Kidney (tissue), 14 donors: Measurements from ENCODE around the gene ABCA12. TPM values are rescaled to one million over a fixed set of nuclear protein-coding genes. Genes with fewer than 3 reads are reported as not detected.

Experiments
- DNase-seq, 5 donors: peaks; one replicate each; pipeline ENCODE4 v3.0.0-alpha.2; 2013 to 2020
- FAIRE-seq: peaks from 2 replicates; lab custom pipeline; 2012; peaks lifted over from hg19 to GRCh38; lab: Jason Lieb, UNC
- H3K27ac ChIP-seq, 2 donors: one replicate each; pipeline ENCODE4 v1.7.0; 2013; ENCODE audit warnings: low read depth in 2 of 2, low read length in 2 of 2, inconsistent platforms in 1 of 2
- H3K27me3 ChIP-seq: one replicate; pipeline ENCODE4 v1.7.1; 2013; ENCODE audit warnings: low read length, inconsistent platforms; ENCODE audit not compliant: control insufficient read depth, insufficient read depth
- H3K36me3 ChIP-seq, 3 donors: one replicate each; pipeline versions ENCODE4 v1.7.0 to v1.7.1; 2013; ENCODE audit warnings: low read length in 3 of 3, control low read depth in 1 of 3, inconsistent platforms in 1 of 3; ENCODE audit not compliant: insufficient read depth in 3 of 3, control insufficient read depth in 2 of 3
- H3K4me1 ChIP-seq, 3 donors: one replicate each; pipeline versions ENCODE4 v1.7.0 to v1.7.1; 2013; ENCODE audit warnings: low read length in 3 of 3, inconsistent platforms in 1 of 3, low read depth in 1 of 3; ENCODE audit not compliant: control insufficient read depth in 2 of 3, insufficient read depth in 2 of 3
- H3K4me3 ChIP-seq, 3 donors: one replicate each; pipeline versions ENCODE4 v1.7.0 to v1.8.1; 2013; ENCODE audit warnings: low read length in 3 of 3, control low read depth in 1 of 3, inconsistent platforms in 1 of 3
- H3K9ac ChIP-seq, 3 donors: one replicate each; pipeline versions ENCODE4 v1.7.0 to v1.7.1; 2013; ENCODE audit warnings: low read length in 3 of 3, control low read depth in 1 of 3, inconsistent platforms in 1 of 3
- H3K9me3 ChIP-seq, 3 donors: one replicate each; pipeline versions ENCODE4 v1.7.0 to v1.7.1; 2013; ENCODE audit warnings: low read length in 3 of 3, control low read depth in 1 of 3, inconsistent platforms in 1 of 3; ENCODE audit not compliant: control insufficient read depth in 2 of 3, insufficient read depth in 1 of 3
- CTCF ChIP-seq: IDR thresholded peaks from 3 replicates; pipeline ENCODE4 v1.5.1; 2012; ENCODE audit warnings: mild to moderate bottlenecking, moderate library complexity, borderline replicate concordance; ENCODE audit not compliant: insufficient read depth; ENCODE audit errors: extremely low read depth
- intact Hi-C: fragments of 100-400 bp; cut with DNase I; formaldehyde crosslinking; loops from one replicate; pipeline ENCODE4 v1.11.1; 2022
- polyA plus RNA-seq: library from polyadenylated mRNA; stranded (reverse); fragments of 350-450 nt; fragmentation: Illumina TruSeq; extraction: RNeasy Lipid Tissue Mini Kit (QIAGEN cat#74804); gene quantifications from one replicate; pipeline ENCODE4 v1.2.3, GENCODE V29; 2014; ENCODE audit warnings: low read depth, low replicate concordance; ENCODE audit not compliant: insufficient read depth
- total RNA-seq: library from RNA; stranded (reverse); fragmentation: NEBNext Ultra II Directional; extraction: Animal tissue kit (Norgen Biotek cat#: 25700); gene quantifications from one replicate; pipeline ENCODE4 v1.2.1, GENCODE V29; 2021
- donor health status: control.
- donor health status: control.
- donor health status: control.
- donor health status: control.
- donor health status: control.
- donor health status: DM: yes; HTN: yes; CAD: no.
- donor health status: Normal renal cell carcinoma (clear cell type).

ABCA12 gene
- total and polyA plus RNA-seq, 2 donors from 2014 or later = 0.37 to 3.0 TPM

DNA sequence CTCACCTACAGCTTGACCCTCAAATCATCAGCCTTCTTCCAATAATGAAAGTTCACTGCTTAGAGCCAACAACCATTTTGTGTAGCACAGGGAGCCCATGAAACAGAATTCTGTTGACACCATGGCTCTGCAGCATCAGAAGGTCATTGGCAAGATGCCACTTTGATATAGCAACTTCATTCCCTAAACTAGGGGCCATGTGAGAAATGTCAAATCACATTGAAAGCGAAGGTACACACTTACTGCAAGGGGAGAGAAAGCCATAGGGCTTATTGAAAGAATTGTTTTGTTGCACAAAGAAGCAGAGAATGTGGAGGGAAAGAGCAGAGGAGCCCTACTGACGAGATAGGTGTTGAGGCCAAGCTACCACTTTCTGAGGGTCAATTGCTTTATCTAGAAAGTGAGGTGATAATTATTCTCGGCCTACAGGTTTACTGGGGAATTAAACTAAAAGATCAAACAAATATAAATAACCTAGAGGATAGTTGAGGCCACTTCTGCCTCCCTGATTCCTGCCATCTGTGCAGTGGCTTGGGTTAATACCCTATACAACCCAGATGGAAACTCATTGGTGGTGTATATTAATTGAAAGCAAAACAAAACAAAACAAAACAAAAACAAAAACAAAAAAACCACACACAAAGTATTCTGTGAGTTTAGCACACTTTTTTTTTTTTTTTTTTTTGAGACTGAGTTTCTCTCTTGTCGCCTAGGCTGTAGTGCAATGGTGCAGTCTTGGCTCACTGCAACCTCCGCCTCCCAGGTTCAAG is 5.9 kb upstream of the ABCA12 start:
- no peak overlapping the region for H3K4me3 ChIP-seq
- H3K4me1 ChIP-seq = no peaks in the 10 kb centered on the region
- no peaks in the 10 kb centered on the region for H3K36me3 ChIP-seq
- DNase-seq = no peak
- no peak overlapping the region for H3K9ac ChIP-seq
- FAIRE-seq = no peak
- no peak overlapping the region for H3K27ac ChIP-seq
- intact Hi-C loops = no loop called here
- H3K27me3 ChIP-seq = no peaks in the 10 kb centered on the region
- no peaks in the 10 kb centered on the region for H3K9me3 ChIP-seq
- no peak for TF ChIP-seq CTCF

DNA sequence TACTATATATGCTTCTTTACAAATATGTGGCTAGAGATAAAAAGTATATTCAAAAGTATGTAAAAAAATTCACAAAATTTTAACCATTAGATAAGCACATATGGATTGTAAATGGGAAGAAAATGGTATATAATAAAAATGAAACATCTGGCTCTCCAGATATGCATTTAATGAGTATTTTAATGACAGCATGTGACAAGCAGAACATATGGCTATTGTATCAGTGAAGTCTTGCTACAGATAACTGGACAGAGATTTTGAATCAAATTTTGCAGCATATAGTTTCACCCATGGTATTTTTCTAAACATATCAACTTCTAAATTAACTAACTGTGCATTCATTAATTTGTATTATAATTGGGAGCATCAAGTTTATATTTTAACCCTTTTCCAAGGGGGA is 5.0 kb upstream of the ABCA12 start:
- intact Hi-C loops = no loop called here
- H3K9me3 ChIP-seq = no peaks in the 10 kb centered on the region
- no peaks in the 10 kb centered on the region for H3K36me3 ChIP-seq
- H3K4me3 ChIP-seq = no peak overlapping the region
- H3K27ac ChIP-seq = no peak overlapping the region
- H3K9ac ChIP-seq = no peak overlapping the region
- no peaks in the 10 kb centered on the region for H3K27me3 ChIP-seq
- no peak for TF ChIP-seq CTCF
- no peak for FAIRE-seq
- H3K4me1 ChIP-seq = no peaks in the 10 kb centered on the region
- no peak for DNase-seq

DNA sequence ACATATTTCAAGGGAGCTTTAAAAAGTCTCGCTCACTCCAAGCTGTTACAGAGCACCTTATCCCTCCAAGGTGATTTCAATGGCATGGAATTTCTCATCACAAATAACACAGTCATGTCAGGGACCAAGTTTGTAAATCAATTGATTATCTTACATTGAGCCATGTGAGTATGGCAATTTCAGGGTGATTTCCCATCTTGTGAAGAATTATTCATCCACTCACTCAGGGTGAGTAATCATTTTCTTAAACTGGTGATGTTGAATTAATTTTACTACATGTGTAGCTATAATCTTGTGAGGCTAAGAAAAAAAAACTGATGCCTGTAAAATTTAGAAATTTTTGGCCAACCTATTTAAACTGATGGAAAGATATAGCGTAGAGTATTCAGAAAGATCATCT is 3.3 kb upstream of the ABCA12 start:
- Histone ChIP-seq H3K27ac (no peak overlapping the region), H3K27me3 (no peaks in the 10 kb centered on the region), H3K4me1 (no peaks in the 10 kb centered on the region), H3K9me3 (no peaks in the 10 kb centered on the region), H3K4me3 (no peak overlapping the region), H3K9ac (no peak overlapping the region), H3K36me3 (no peaks in the 10 kb centered on the region)
- intact Hi-C loops = no loop called here
- FAIRE-seq (no peak), DNase-seq (no peak)
- TF ChIP-seq CTCF = no peak
